Fibroblast of upper back skin (primary cell): ENCODE measurements around the gene PHACTR1.

Experiments
- DNase-seq: peaks from one replicate; pipeline ENCODE4 v3.0.0-alpha.2; 2013

The PHACTR1 gene

GRCh38 chr6:13079096-13079723 lies 362.6 kb downstream of the PHACTR1 start:
- DNase-seq = no peak

GRCh38 chr6:13080462-13081188 lies 364.1 kb downstream of the PHACTR1 start:
- no peak for DNase-seq

- DNase-seq = no peak
Measured at GRCh38 chr6:13081189-13081563, 364.6 kb downstream of the PHACTR1 start.

DNA sequence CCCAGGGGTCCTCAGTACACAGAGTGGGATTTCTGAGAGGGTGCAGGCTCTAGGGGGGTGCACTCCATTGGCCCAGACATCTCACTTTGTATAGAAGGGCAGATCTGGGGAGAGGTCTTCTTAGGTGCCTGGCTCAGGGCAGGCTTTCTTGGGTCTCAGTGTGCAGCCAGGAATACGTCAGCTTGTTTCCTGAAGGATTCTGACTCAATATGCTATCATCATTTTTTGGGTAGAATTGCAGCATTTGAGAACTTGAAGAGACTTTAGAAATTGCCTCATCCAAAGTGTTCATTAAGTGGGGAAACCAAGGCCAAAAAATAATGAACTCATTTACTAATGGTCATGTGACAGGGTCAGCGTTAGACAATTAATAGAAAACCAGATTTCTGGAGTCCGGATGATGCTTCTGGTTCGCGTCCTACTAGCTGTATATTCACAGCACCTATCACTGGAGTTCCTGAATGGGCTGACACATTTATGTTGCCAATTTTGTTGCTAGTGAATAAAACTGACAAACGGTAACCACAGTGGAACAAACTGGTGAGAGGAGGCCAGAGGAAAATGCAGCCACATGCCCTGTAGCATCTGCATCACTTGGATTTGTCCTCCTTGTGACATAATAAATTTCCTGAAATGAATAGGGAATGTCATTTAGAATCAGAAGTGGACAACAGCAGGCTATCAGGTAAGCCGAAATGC lies 372.9 kb downstream of the PHACTR1 start:
- peak; percentile 12 for DNase-seq

- DNase-seq = no peak
Measured at GRCh38 chr6:13091192-13091591, 374.6 kb downstream of the PHACTR1 start.

DNA sequence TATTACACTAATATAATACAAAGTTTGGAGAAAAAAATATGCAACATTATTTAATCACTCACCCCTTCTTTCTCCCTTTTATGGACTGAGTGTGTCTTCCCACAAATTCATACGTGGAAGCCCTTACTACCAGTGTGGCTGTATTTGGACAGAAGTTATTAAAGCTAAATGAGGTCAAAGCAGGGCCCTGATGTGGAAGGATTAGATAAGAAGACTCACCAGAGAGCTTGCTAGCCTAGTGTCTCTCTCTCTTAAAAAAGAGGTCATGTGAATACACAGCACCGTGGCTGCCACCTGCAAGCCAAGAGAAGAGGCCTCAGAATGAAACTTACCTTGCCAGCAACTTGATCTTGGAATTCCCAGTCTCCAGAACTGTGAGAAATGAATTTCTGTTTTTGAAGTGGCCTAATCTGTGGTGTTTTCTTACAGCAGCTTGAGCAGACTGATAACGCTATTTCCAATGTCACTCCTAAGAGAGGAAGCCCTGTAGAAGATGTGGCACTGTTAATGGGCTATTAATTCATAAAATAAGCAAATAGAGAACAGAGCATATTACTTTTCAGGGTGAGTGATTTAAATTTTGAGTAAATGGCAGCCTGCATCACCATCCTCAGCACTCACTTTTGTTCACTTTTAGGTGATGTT lies 378.3 kb downstream of the PHACTR1 start:
- DNase-seq = no peak

DNA sequence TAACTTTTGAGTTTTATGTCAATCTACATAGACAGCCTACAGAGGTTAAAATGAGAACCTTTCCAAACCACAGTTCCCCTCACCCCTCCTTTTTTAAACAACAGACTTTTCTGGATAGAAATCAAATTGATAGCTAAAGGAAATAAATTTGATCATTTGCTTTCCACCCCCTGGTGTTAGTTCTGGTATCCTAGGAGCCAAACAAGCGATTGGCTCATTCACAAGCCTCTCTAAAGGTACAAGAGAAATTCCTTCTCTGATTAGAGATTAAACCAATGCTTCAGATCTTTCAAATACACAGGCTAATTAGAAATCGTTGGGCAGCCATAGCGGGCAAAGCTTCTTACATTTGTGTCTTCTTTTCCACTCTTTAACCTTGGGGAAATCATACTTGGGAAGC lies 379.5 kb downstream of the PHACTR1 start:
- no peak for DNase-seq

DNA sequence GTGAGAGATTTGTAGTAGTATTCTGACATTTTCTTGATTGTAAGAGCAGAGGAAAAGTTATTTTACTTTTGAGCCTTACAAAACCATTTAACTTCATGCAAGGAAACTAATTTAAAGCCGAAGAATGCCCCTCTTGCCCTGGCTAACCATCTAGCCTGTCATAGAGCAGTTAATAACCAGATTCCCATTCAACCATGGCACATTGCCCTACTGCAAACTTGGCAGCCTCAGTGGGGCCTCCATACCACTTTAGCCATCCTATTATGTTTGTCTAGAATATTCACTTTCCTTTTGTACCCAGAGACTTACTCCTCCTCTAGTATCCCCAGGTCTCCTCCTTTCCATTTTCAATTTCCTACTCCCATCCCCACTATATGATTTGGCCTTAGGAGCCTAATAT lies 380.9 kb downstream of the PHACTR1 start:
- no peak for DNase-seq

DNA sequence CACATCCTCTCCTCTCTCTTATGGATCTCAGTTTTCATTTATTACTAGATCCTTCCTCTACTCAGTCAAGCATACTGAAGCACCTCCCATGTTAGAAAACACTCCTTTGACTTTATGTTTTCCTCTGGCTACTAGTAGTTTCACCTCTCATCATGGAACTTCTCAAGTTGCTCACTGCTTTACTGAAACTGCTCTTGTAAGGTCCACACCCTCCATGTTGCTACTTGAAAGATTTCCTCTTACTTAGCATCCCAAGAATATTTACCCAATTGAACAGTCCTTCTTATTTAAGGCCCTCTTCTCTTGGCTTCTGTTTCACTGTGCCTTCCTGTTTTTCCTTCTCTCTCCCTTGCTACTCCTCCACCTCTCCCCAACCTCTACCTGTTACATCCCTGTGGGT lies 381.4 kb downstream of the PHACTR1 start:
- DNase-seq = no peak

GRCh38 chr6:13098793-13099570 lies 382.4 kb downstream of the PHACTR1 start:
- DNase-seq = no peak

DNA sequence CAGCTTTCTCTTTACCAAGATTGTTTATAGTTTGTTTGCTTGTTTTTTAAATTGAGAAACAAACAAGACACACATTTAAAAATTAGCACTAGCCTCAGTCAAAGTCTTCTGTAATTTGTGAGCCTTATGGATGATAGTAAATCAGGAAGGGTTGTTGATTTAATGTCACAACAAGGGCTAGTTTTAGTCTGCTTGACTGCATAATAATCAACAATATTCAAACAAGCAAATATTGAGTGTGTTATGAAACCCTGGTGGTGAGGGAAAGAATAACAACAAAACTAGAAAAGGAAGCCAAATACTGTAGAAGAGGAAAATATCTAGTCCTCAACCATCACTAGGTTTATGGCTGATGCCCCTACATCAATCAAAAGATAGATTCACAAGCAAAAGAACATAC lies 383.2 kb downstream of the PHACTR1 start:
- no peak for DNase-seq

DNA sequence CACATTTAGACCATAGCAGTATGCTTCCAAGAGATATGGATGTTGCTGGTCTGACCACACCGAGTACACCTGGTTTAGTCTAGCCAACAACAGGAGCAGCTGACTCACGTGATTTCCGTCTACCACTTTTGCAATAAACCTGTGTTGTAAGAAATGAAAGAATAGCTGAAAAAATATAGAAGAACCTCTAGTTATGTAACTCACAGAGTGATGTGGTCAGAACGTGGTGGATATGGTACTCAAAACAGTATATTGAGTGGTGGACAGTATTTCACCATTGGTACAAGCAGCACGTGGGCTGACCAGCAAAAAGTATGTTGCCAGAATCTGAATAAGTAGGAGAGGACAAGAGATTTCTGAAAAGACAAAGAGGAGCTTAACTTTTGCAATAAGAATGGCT lies 384.8 kb downstream of the PHACTR1 start:
- no peak for DNase-seq

DNA sequence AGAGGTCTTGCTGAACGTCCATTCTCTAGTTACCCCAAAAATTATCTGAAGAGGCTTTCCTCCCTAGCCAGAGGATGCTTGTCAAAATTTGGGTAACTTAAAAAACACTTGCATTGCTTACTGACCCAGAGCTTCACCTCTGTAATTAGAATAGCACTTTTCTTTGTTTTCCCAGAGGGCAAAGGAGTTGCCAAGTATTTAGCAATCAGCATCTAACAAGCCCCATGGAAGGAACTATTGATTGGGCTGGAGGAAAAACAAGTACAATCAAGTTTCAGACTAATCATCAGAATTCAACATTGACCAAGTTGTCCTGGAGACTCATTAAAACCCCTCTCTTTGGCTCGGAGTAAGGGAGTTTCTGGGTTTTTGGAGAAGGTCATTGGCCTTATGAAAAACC lies 385.4 kb downstream of the PHACTR1 start:
- no peak for DNase-seq

- DNase-seq = no peak
Measured at GRCh38 chr6:13103169-13103568, 386.6 kb downstream of the PHACTR1 start.

DNA sequence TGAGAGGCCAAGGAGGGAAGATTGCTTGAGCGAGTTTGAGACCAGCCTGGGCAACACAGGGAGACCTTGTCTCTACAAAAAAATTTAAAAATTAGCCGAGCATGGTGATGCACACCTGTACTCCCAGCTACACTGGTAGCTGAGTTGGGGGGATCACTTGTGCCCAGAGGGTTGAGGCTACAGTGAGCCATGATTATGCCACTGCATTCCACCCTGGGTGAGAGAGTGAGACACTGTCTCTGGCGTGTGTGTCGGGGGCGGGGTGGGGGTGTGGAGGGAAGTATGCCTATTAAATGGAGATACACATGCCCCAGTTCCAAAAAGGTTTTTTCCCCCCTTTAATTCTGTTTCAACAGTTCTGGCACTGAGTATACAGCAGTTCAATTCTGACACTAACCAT lies 388.6 kb downstream of the PHACTR1 start:
- no peak for DNase-seq

DNA sequence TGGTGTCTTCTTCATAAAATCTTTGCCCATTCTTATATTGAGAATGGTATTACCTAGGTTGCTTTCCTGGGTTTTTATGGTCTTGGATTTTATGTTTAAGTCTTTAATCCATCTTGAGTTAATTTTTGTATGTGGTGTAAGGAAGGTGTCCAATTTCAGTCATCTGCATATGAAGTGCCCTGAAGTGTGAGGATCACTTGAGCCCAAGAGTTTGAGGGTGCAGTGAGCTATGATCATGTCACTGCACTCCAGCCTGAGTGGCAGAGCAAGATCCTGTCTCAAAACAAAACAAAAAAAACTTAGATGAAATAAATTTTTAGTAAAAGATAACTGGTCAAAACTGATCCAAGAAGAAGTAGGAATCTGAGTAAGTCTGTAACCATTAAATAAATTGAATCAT lies 396.4 kb downstream of the PHACTR1 start:
- DNase-seq = no peak

GRCh38 chr6:13113376-13113775 lies 396.8 kb downstream of the PHACTR1 start:
- DNase-seq = no peak

- no peak for DNase-seq
Measured at GRCh38 chr6:13113981-13114593, 397.5 kb downstream of the PHACTR1 start.

- DNase-seq = no peak
Measured at GRCh38 chr6:13116155-13116554, 399.6 kb downstream of the PHACTR1 start.

DNA sequence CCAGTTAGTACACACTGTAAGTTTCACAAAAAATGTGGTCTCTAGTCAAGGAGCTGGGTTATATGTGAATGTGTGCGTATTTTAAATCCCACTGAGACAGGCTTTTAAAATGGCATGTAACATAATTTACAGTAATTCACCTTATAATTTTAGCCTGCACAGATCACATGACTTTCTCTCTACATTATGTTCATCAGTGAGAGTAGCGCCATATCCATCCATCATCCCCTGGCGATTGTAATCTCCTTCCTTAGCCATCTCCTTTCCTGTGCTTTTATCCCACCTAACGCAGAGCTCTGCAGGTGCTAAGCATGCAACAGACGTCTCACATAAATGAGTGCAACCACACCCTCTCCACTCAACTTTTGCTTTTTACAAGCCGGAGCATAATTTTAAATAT lies 401.0 kb downstream of the PHACTR1 start:
- no peak for DNase-seq

GRCh38 chr6:13119549-13119948 lies 403.0 kb downstream of the PHACTR1 start:
- DNase-seq = no peak
